RWPE1 (cell line): ENCODE measurements around the gene MBTD1.

Experiments
- CTCF ChIA-PET: fragments of 350-600 bp; sonication (Branson Sonifier 250); formaldehyde crosslinking; extraction: SDS; loops from one replicate; lab custom pipeline; 2021; lab: Yijun Ruan, JAX
- POLR2A ChIA-PET: fragments of 400-600 bp; formaldehyde crosslinking; extraction: SDS; loops from one replicate; lab custom pipeline; 2020; ENCODE audit warnings: antibody characterized with exemption; ENCODE audit not compliant: low non-redundant PET; lab: Yijun Ruan, JAX
- DNase-seq: peaks from one replicate; pipeline ENCODE4 v3.0.0; 2012; ENCODE audit warnings: low spot score
- H3K27ac ChIP-seq: fragments of 450-650 bp; 2 replicates; pipeline ENCODE4 v1.5.1; 2017
- TF ChIP-seq, protein P1 (sequence below): fragments of 450-650 bp; conservative IDR thresholded peaks from 2 replicates; pipeline ENCODE4 v1.5.1; 2017; ENCODE audit warnings: low read depth, mild to moderate bottlenecking

Gene MBTD1

GRCh38 chr17:51256101-51256500, 3.7 kb downstream of the MBTD1 start:
- ChIA-PET CTCF (interaction anchor here (0.6 kb wide), 1 partner anchor 21 kb away, joined by 3 read pairs; no protein-coding TSS in a partner anchor), POLR2A (no interaction called here)
- no peak overlapping the region for H3K27ac ChIP-seq
- no peak for DNase-seq
- TF ChIP-seq, protein P1, sequence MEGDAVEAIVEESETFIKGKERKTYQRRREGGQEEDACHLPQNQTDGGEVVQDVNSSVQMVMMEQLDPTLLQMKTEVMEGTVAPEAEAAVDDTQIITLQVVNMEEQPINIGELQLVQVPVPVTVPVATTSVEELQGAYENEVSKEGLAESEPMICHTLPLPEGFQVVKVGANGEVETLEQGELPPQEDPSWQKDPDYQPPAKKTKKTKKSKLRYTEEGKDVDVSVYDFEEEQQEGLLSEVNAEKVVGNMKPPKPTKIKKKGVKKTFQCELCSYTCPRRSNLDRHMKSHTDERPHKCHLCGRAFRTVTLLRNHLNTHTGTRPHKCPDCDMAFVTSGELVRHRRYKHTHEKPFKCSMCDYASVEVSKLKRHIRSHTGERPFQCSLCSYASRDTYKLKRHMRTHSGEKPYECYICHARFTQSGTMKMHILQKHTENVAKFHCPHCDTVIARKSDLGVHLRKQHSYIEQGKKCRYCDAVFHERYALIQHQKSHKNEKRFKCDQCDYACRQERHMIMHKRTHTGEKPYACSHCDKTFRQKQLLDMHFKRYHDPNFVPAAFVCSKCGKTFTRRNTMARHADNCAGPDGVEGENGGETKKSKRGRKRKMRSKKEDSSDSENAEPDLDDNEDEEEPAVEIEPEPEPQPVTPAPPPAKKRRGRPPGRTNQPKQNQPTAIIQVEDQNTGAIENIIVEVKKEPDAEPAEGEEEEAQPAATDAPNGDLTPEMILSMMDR, result no peak

GRCh38 chr17:51255673-51256072, 4.2 kb downstream of the MBTD1 start:
- POLR2A ChIA-PET, result no interaction called here
- TF ChIP-seq, protein P1, result no peak

DNA sequence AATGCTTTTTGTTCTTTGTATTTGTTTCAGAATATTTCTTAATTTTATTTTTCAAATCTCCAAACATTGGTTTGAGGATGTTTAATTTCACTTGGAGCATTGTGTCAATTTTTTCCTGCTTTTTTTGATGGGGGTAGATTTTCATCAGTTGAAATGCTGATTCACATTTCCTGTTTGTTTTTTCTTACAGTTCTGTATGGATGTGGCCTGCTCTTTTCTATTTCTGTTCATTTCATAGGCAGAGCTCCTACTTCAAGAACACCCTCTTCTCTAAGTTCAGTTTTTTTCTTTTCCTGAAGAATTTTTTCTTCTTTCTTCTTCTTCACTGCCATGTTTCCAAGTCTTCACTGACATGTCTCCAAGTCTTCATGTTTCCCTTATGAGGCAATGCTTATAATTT, 8.8 kb downstream of the MBTD1 start:
- TF ChIP-seq, protein P1, result no peak
- no peak for DNase-seq
- ChIA-PET CTCF (interaction anchor here (0.6 to 0.7 kb wide), 2 partner anchors 181 to 194 kb away, joined by 4 to 7 read pairs; no protein-coding TSS in a partner anchor), POLR2A (no interaction called here)
- no peak overlapping the region for H3K27ac ChIP-seq

More at GRCh38 chr17:51255673-51256072, 4.2 kb downstream of the MBTD1 start:
- H3K27ac ChIP-seq, result no peak overlapping the region
- DNase-seq, result no peak
- CTCF ChIA-PET, result interaction anchor here (0.6 kb wide), 2 partner anchors 21 to 102 kb away, joined by 3 to 4 read pairs; partner anchors contain the start of gene NME1

- H3K27ac ChIP-seq, result no peak overlapping the region
Measured at GRCh38 chr17:51250314-51250840, 9.5 kb downstream of the MBTD1 start.

DNA sequence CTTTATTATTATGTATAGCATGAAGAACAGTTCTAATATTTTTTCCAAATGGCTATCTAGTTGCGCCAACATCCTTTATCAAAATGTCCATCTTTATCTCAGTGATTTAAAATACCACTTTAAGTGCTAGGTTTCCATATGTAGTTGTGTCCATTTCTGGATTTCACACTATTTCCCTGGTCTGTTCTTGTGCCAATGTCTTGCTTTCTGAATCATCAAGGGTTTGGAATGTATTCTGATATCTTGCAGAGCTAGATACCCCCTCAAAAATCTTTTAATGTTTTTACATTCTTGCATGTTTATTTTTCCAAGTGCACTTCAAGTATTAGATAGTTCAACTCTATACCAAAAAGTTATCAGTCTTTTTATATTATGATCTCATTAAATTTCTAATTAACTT, 14.3 kb downstream of the MBTD1 start:
- POLR2A ChIA-PET, result no interaction called here
- CTCF ChIA-PET, result interaction anchor here (0.7 kb wide), 1 partner anchor 13 kb away, joined by 3 read pairs; no protein-coding TSS in a partner anchor
- no peak overlapping the region for H3K27ac ChIP-seq
- TF ChIP-seq, protein P1, result no peak
- DNase-seq, result no peak

More at GRCh38 chr17:51250314-51250840, 9.5 kb downstream of the MBTD1 start:
- TF ChIP-seq, protein P1, result no peak
- DNase-seq, result no peak
- POLR2A ChIA-PET, result no interaction called here
- CTCF ChIA-PET, result interaction anchor here (0.6 kb wide), 1 partner anchor 194 kb away, joined by 4 read pairs; no protein-coding TSS in a partner anchor

DNA sequence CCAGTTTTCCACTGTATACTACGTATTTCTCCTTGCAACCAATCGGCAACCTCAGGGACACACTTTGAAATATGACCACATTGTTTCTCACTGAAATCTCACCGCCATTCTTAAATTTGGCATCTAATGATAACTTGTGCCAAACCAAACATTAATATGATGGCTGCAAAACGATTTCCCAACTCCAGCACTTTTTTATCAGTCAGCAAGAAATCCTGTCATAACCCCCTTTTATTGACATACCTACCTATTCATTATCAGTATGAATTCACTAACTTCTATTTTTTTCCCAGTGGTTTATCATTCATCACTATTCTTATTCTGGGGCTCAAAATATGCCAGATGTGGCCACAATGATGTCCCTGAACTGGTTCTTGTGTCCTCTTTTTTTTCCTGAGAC, 15.8 kb downstream of the MBTD1 start:
- CTCF ChIA-PET, result interaction anchor here (0.9 kb wide), 1 partner anchor 11 kb away, joined by 3 read pairs; no protein-coding TSS in a partner anchor
- TF ChIP-seq, protein P1, result no peak
- no peak overlapping the region for H3K27ac ChIP-seq
- DNase-seq, result no peak
- POLR2A ChIA-PET, result no interaction called here
